Natural killer cell (primary cell): ENCODE measurements around the gene MB21D2. TPM values are rescaled to one million over a fixed set of nuclear protein-coding genes. Genes with fewer than 3 reads are reported as not detected.

Source experiments
- ATAC-seq, 3 donors: fragments of 150-1000 bp in 2 of 3; fragments of 200-7000 bp in 1 of 3; cut with Tn5 transposase; 1 replicate in 1 of 3; 2 replicates in 2 of 3; pipeline ENCODE4 v1.10.0; 2021; ENCODE audit warnings: mild to moderate bottlenecking in 2 of 3, moderate library complexity in 2 of 3
- DNase-seq, 2 donors: peaks; one replicate each; pipeline versions ENCODE4 v3.0.0 to v3.0.0-alpha.2; 2013 to 2021; ENCODE audit warnings: mixed read lengths in 1 of 2
- H3K27ac ChIP-seq: one replicate; pipeline ENCODE4 v1.5.1; 2013; ENCODE audit warnings: mild to moderate bottlenecking, low read length
- H3K27me3 ChIP-seq: one replicate; pipeline ENCODE4 v1.6.1; 2013; ENCODE audit warnings: low read length; ENCODE audit not compliant: control insufficient read depth, insufficient read depth
- H3K36me3 ChIP-seq: one replicate; pipeline ENCODE4 v1.6.1; 2013; ENCODE audit warnings: low read length; ENCODE audit not compliant: control insufficient read depth, insufficient read depth
- H3K4me1 ChIP-seq: one replicate; pipeline ENCODE4 v1.6.1; 2013; ENCODE audit warnings: low read length; ENCODE audit not compliant: control insufficient read depth, insufficient read depth
- H3K4me3 ChIP-seq: one replicate; pipeline ENCODE4 v1.5.1; 2013; ENCODE audit warnings: low read length
- H3K9me3 ChIP-seq: one replicate; pipeline ENCODE4 v1.6.1; 2013; ENCODE audit warnings: low read length; ENCODE audit not compliant: control insufficient read depth, insufficient read depth
- H3K27ac Mint-ChIP-seq, 2 donors: one replicate each; pipeline ENCODE4 v1.8.0; 2022; ENCODE audit warnings: mild to moderate bottlenecking in 2 of 2, mixed read lengths in 2 of 2, moderate library complexity in 1 of 2
- H3K27me3 Mint-ChIP-seq, 2 donors: one replicate each; pipeline ENCODE4 v1.8.0; 2022; ENCODE audit warnings: low read depth in 2 of 2, mixed read lengths in 2 of 2
- H3K36me3 Mint-ChIP-seq: one replicate; pipeline ENCODE4 v1.8.0; 2022; ENCODE audit warnings: mixed read lengths
- H3K4me1 Mint-ChIP-seq, 2 donors: one replicate each; pipeline ENCODE4 v1.8.0; 2022; ENCODE audit warnings: mixed read lengths in 2 of 2
- H3K4me3 Mint-ChIP-seq: one replicate; pipeline ENCODE4 v1.8.0; 2022; ENCODE audit warnings: mild to moderate bottlenecking, moderate library complexity, mixed read lengths
- H3K9me3 Mint-ChIP-seq, 2 donors: one replicate each; pipeline ENCODE4 v1.8.0; 2022; ENCODE audit warnings: mixed read lengths in 2 of 2
- CTCF ChIP-seq: fragments of 200-600 bp; IDR thresholded peaks from one replicate; pipeline ENCODE4 v1.8.0; 2022; ENCODE audit warnings: antibody characterized with exemption
- WGBS: methylation state at CpG from one replicate; pipeline ENCODE4 v1.1.7; 2013; ENCODE audit warnings: missing lambda C conversion rate; ENCODE audit not compliant: insufficient coverage; 5-methylcytosine and 5-hydroxymethylcytosine counted together
- intact Hi-C: fragments of 100-400 bp; cut with micrococcal nuclease; formaldehyde crosslinking; loops from one replicate; pipeline ENCODE4 v1.14.2; 2022
- total RNA-seq, 4 donors: library from RNA; stranded (reverse); fragments of 120-200 nt in 1 of 4; gene quantifications; one replicate each; pipeline versions ENCODE4 v1.2.3 to v1.2.4, GENCODE V29; 2013 to 2022

The MB21D2 gene
- total RNA-seq, 3 donors from 2014 or later (not counting 1 experiment from before 2014, with no cell fraction given), result 0.19 to 0.45 (median 0.27) TPM

GRCh38 chr3:192825216-192825615 is 92.4 kb downstream of the MB21D2 start:
- no peaks in the 10 kb centered on the region for H3K27me3 ChIP-seq
- no peaks in the 10 kb centered on the region for H3K4me1 Mint-ChIP-seq
- DNase-seq (no peak), ATAC-seq (no peak)
- H3K4me3 Mint-ChIP-seq, result no peak overlapping the region
- no peak overlapping the region for H3K4me3 ChIP-seq
- H3K4me1 ChIP-seq, result no peaks in the 10 kb centered on the region
- no peaks in the 10 kb centered on the region for H3K36me3 Mint-ChIP-seq
- no peaks in the 10 kb centered on the region for H3K9me3 ChIP-seq
- no peak for TF ChIP-seq CTCF
- intact Hi-C loops, result no loop called here
- peaks cover 2 to 5% of the 10 kb centered on the region in 2 donors for H3K9me3 Mint-ChIP-seq
- H3K36me3 ChIP-seq, result no peaks in the 10 kb centered on the region
- H3K27ac ChIP-seq, result no peak overlapping the region
- H3K27ac Mint-ChIP-seq, result no peak overlapping the region
- no peaks in the 10 kb centered on the region for H3K27me3 Mint-ChIP-seq
- WGBS, result 100% methylated on average over 1 of the region's 1 CpG

DNA sequence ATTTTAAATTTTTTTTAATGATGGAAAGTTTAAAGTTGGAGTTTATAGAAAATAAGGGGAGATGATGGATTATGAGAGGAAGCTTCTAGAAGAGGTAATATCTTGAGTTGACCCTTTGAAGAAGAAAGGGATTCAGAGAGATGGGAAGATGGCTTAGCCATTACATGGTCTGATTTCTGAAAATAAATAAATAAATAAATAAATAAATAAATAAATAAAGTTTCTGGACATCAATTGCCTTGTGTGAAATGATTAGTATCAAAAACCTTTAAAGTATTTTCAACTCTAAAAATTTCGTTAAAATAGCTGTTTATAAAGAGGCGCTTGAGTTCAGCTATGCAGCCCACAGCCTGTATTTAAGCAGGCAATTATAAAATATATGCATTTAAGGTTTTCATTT is 93.3 kb downstream of the MB21D2 start:
- Histone ChIP-seq H3K9me3 (no peaks in the 10 kb centered on the region), H3K27ac (no peak overlapping the region), H3K4me1 (no peaks in the 10 kb centered on the region), H3K27me3 (no peaks in the 10 kb centered on the region), H3K4me3 (no peak overlapping the region), H3K36me3 (no peaks in the 10 kb centered on the region)
- no peak overlapping the region for H3K27ac Mint-ChIP-seq
- ATAC-seq (no peak), DNase-seq (no peak)
- peaks cover 2 to 5% of the 10 kb centered on the region in 2 donors for H3K9me3 Mint-ChIP-seq
- H3K4me1 Mint-ChIP-seq, result no peaks in the 10 kb centered on the region
- no peak for TF ChIP-seq CTCF
- H3K36me3 Mint-ChIP-seq, result no peaks in the 10 kb centered on the region
- no peak overlapping the region for H3K4me3 Mint-ChIP-seq
- intact Hi-C loops, result no loop called here
- no CpG with 5 or more reads among the region's 2 CpGs for WGBS
- H3K27me3 Mint-ChIP-seq, result no peaks in the 10 kb centered on the region

DNA sequence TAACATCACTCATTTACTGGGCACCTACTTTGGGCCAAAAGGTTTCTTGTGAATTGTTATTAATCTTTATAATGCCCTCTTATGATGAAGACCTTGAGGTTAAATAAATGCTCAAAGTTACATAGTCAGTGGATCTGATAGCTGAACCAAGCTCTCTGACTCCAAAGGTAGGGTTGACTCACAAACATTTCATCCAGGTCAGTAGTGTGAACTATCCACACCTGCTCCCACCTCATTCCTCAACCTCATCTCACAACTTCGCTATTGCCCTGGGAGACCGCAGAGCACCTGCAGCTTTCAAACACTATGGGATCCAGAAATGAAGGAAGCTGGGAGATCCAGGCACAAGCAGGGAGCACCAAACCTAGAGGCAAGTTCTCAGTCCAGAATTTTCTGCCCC is 96.5 kb downstream of the MB21D2 start:
- H3K27me3 Mint-ChIP-seq, result peaks cover 0 to 6% of the 10 kb centered on the region in 2 donors
- no peak for ATAC-seq
- DNase-seq, result no peak
- H3K27ac Mint-ChIP-seq, result no peak overlapping the region
- WGBS, result 94% methylated on average over 2 of the region's 2 CpGs
- Histone ChIP-seq H3K4me3 (no peak overlapping the region), H3K27me3 (no peaks in the 10 kb centered on the region), H3K4me1 (no peaks in the 10 kb centered on the region), H3K9me3 (no peaks in the 10 kb centered on the region), H3K36me3 (no peaks in the 10 kb centered on the region), H3K27ac (no peak overlapping the region)
- H3K4me3 Mint-ChIP-seq, result no peak overlapping the region
- TF ChIP-seq CTCF, result no peak
- no peaks in the 10 kb centered on the region for H3K4me1 Mint-ChIP-seq
- intact Hi-C loops, result no loop called here
- peaks cover 0 to under 1% of the 10 kb centered on the region in 2 donors for H3K9me3 Mint-ChIP-seq
- H3K36me3 Mint-ChIP-seq, result no peaks in the 10 kb centered on the region

DNA sequence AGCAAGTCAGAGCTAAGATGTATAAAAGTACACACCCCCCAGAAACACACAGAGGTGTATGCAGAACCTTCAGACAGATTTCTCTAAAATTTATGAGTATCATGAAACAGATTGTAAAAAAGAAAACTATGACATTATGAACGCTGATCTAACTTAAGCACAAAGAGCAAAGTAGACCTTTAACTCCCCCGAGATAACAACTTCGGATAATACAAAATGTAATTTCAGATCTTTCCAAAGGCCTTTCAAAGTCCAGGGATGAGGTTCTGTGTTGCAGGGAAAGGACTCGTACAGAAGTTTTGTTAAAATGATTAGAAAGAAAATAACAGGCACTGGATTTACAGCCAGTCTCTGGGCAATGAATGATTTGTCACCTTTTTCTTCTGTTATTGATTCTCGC is 97.5 kb downstream of the MB21D2 start:
- Mint-ChIP-seq H3K4me1 (no peaks in the 10 kb centered on the region), H3K27me3 (peaks cover 0 to 6% of the 10 kb centered on the region in 2 donors), H3K36me3 (no peaks in the 10 kb centered on the region), H3K27ac (no peak overlapping the region), H3K9me3 (no peaks in the 10 kb centered on the region), H3K4me3 (no peak overlapping the region)
- Histone ChIP-seq H3K4me1 (no peaks in the 10 kb centered on the region), H3K27me3 (no peaks in the 10 kb centered on the region), H3K27ac (no peak overlapping the region), H3K36me3 (no peaks in the 10 kb centered on the region), H3K4me3 (no peak overlapping the region), H3K9me3 (no peaks in the 10 kb centered on the region)
- DNase-seq, result no peak
- WGBS, result 91% methylated on average over 5 of the region's 5 CpGs
- intact Hi-C loops, result no loop called here
- no peak for ATAC-seq
- no peak for TF ChIP-seq CTCF
